ENCODE measurements around the gene NLRC3. TPM values are rescaled to one million over a fixed set of nuclear protein-coding genes. Genes with fewer than 3 reads are reported as not detected.

NLRC3 gene
- total RNA-seq, 1 donor: under 0.01 TPM

DNA sequence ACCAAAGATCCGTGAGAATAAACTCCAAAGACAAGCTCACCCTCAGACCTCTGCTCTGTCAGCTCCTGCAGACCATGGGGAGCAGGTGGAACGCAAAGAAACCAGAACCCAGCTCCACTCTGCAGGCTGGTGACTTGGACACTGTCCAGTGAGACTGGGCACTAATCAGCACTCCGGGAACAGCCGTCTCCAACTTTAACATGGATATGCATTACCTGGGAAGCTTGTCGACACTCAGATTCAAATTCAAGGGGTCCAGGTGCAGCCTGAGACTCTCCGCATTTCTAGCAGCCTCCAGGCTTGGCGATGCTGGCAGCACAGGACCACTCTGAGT is 25.1 kb upstream of the NLRC3 start:
- Histone ChIP-seq H3K79me2 (ENCODE audit: insufficient read depth, low read length) (no peaks in the 10 kb centered on the region), H3K9me3 (ENCODE audit: low read depth, low read length) (peaks cover 2% of the 10 kb centered on the region), H3K4me3 (ENCODE audit: insufficient read depth, low read length) (no peak overlapping the region), H3K27me3 (ENCODE audit: insufficient read depth, low read length) (no peaks in the 10 kb centered on the region), H2AFZ (ENCODE audit: low read length) (no peak overlapping the region), H3K4me1 (ENCODE audit: insufficient read depth, low read length) (no peaks in the 10 kb centered on the region), H3K4me2 (ENCODE audit: insufficient read depth, low read length) (no peak overlapping the region), H3K27ac (ENCODE audit: low read depth, low read length) (no peak overlapping the region), H3K36me3 (ENCODE audit: insufficient read depth, low read length) (peaks cover 33% of the 10 kb centered on the region), H4K20me1 (ENCODE audit: insufficient read depth, low read length) (no peaks in the 10 kb centered on the region)
- DNase-seq (ENCODE audit: insufficient read length, low spot score, missing footprints): no peak
- TF ChIP-seq, protein P1, sequence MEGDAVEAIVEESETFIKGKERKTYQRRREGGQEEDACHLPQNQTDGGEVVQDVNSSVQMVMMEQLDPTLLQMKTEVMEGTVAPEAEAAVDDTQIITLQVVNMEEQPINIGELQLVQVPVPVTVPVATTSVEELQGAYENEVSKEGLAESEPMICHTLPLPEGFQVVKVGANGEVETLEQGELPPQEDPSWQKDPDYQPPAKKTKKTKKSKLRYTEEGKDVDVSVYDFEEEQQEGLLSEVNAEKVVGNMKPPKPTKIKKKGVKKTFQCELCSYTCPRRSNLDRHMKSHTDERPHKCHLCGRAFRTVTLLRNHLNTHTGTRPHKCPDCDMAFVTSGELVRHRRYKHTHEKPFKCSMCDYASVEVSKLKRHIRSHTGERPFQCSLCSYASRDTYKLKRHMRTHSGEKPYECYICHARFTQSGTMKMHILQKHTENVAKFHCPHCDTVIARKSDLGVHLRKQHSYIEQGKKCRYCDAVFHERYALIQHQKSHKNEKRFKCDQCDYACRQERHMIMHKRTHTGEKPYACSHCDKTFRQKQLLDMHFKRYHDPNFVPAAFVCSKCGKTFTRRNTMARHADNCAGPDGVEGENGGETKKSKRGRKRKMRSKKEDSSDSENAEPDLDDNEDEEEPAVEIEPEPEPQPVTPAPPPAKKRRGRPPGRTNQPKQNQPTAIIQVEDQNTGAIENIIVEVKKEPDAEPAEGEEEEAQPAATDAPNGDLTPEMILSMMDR (IDR thresholded peaks at IDR 0.05; ENCODE audit: extremely low read depth, low read depth, low read length): no peak

DNA sequence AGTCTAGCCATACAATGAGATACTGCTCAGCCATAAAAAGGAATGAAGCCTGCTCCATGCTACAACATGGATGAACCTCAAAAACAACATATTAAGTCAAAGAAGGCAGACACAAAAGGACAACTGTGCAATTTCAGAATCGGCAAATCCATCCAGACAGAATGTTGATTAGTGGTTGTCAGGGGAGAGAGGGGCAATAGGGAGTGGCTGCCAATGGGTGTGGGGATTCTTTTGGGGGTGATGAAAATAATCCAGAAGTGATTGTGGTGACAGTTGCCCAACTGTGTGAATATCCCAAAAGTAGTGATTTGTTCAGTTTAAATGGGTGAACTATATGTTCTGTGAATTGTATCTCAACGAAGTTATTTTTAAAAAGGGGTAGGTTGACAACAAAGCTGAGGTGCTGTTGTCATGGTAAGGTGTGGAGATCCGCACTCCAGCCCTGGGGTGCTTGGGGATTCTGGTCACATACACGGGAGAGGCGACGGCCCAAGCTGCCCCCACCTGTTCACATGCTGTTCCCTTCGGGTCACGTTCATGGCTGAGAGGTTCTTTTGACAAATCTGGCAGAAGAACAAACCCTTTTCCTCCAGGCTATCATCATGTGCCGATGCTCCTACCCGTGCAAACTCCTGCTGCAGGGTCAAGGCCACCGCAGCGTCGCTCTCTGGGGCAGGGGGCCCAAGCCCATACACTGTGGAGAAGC is 24.6 kb upstream of the NLRC3 start:
- TF ChIP-seq, protein P1 (IDR thresholded peaks at IDR 0.05; ENCODE audit: extremely low read depth, low read depth, low read length): no peak
- Histone ChIP-seq H3K4me2 (ENCODE audit: insufficient read depth, low read length) (no peak overlapping the region), H3K27ac (ENCODE audit: low read depth, low read length) (no peak overlapping the region), H4K20me1 (ENCODE audit: insufficient read depth, low read length) (no peaks in the 10 kb centered on the region), H3K4me3 (ENCODE audit: insufficient read depth, low read length) (no peak overlapping the region), H3K4me1 (ENCODE audit: insufficient read depth, low read length) (no peaks in the 10 kb centered on the region), H3K9me3 (ENCODE audit: low read depth, low read length) (peaks cover 2% of the 10 kb centered on the region), H3K36me3 (ENCODE audit: insufficient read depth, low read length) (peaks cover 33% of the 10 kb centered on the region), H3K27me3 (ENCODE audit: insufficient read depth, low read length) (no peaks in the 10 kb centered on the region), H3K79me2 (ENCODE audit: insufficient read depth, low read length) (no peaks in the 10 kb centered on the region), H2AFZ (ENCODE audit: low read length) (no peak overlapping the region)
- DNase-seq (ENCODE audit: insufficient read length, low spot score, missing footprints): peak; percentile 30

DNA sequence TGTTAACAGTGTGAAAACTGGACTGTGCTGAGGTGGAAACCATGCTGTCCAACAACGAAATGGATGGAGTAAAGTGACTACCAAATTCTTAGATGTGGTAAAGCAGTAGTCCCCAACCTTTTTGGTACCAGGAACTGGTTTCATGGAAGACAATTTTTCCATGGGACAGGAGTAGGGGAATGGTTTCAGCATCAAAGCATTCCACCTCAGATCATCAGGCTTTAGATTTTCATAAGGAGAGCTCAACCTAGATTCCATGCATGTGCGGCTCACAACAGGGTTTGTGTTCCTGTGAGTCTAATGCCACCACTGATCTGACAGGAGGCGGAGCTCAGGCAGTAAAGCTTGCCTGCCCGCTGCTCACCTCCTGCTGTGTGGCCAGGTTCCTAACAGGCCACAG is 22.7 kb upstream of the NLRC3 start:
- no peaks in the 10 kb centered on the region for H3K27me3 ChIP-seq (ENCODE audit: insufficient read depth, low read length)
- H3K4me1 ChIP-seq (ENCODE audit: insufficient read depth, low read length): no peaks in the 10 kb centered on the region
- H3K4me3 ChIP-seq (ENCODE audit: insufficient read depth, low read length): no peak overlapping the region
- TF ChIP-seq, protein P1 (IDR thresholded peaks at IDR 0.05; ENCODE audit: extremely low read depth, low read depth, low read length): no peak
- no peaks in the 10 kb centered on the region for H3K79me2 ChIP-seq (ENCODE audit: insufficient read depth, low read length)
- peaks cover 2% of the 10 kb centered on the region for H3K9me3 ChIP-seq (ENCODE audit: low read depth, low read length)
- H3K36me3 ChIP-seq (ENCODE audit: insufficient read depth, low read length): peaks cover 30% of the 10 kb centered on the region
- H3K27ac ChIP-seq (ENCODE audit: low read depth, low read length): no peak overlapping the region
- H3K4me2 ChIP-seq (ENCODE audit: insufficient read depth, low read length): no peak overlapping the region
- peak; percentile 30 for DNase-seq (ENCODE audit: insufficient read length, low spot score, missing footprints)
- no peaks in the 10 kb centered on the region for H4K20me1 ChIP-seq (ENCODE audit: insufficient read depth, low read length)
- no peak overlapping the region for H2AFZ ChIP-seq (ENCODE audit: low read length)

DNA sequence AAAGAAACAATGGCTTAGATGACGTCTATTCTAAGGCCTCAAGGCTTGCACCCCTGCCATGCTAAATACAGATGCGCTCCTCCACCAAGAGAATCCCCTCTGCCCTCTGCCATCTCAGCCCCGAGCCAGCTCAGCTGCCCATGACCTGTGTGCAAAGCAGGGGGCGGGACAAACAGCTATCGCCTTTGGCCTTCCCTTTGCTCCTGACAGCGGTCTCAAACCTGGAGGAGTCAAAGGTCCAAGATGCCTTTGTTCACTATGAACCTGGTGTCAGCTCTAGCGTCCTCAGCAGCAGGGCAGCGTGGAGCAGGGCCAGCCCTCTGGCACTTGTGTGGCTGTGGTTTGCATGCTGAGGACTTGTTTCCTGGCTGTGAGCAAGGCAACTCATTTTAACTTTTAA is 21.9 kb upstream of the NLRC3 start:
- Histone ChIP-seq H4K20me1 (ENCODE audit: insufficient read depth, low read length) (no peaks in the 10 kb centered on the region), H3K4me1 (ENCODE audit: insufficient read depth, low read length) (no peaks in the 10 kb centered on the region), H3K27me3 (ENCODE audit: insufficient read depth, low read length) (no peaks in the 10 kb centered on the region), H3K4me3 (ENCODE audit: insufficient read depth, low read length) (no peak overlapping the region), H3K79me2 (ENCODE audit: insufficient read depth, low read length) (no peaks in the 10 kb centered on the region), H3K36me3 (ENCODE audit: insufficient read depth, low read length) (peaks cover 30% of the 10 kb centered on the region), H3K9me3 (ENCODE audit: low read depth, low read length) (peaks cover 2% of the 10 kb centered on the region), H3K27ac (ENCODE audit: low read depth, low read length) (no peak overlapping the region), H3K4me2 (ENCODE audit: insufficient read depth, low read length) (no peak overlapping the region), H2AFZ (ENCODE audit: low read length) (no peak overlapping the region)
- TF ChIP-seq, protein P1 (IDR thresholded peaks at IDR 0.05; ENCODE audit: extremely low read depth, low read depth, low read length): no peak
- DNase-seq (ENCODE audit: insufficient read length, low spot score, missing footprints): no peak

Measured in osteoblast (primary cell).